ENCODE measurements around the gene MGST3.

- TF ChIP-seq POLR2A (IDR thresholded peaks at IDR 0.05; ENCODE audit: low read depth, low read length), result no peak
- TF ChIP-seq TAF1 (IDR thresholded peaks at IDR 0.05; ENCODE audit: borderline replicate concordance, low read depth, low read length), result no peak
These were observed 66.5 kb downstream of the MGST3 start for GRCh38 chr1:165697491-165697880.

Measured in GM12892 (cell line).